GM21723 (cell line): ENCODE results near the gene MDP1.

ENCODE experiments used
- ATAC-seq: cut with Tn5 transposase; IDR thresholded peaks from one replicate; pipeline ENCODE4 v1.9.1; 2021; ENCODE audit warnings: mild to moderate bottlenecking, moderate library complexity; ENCODE audit not compliant: unreplicated experiment

MDP1 gene

DNA sequence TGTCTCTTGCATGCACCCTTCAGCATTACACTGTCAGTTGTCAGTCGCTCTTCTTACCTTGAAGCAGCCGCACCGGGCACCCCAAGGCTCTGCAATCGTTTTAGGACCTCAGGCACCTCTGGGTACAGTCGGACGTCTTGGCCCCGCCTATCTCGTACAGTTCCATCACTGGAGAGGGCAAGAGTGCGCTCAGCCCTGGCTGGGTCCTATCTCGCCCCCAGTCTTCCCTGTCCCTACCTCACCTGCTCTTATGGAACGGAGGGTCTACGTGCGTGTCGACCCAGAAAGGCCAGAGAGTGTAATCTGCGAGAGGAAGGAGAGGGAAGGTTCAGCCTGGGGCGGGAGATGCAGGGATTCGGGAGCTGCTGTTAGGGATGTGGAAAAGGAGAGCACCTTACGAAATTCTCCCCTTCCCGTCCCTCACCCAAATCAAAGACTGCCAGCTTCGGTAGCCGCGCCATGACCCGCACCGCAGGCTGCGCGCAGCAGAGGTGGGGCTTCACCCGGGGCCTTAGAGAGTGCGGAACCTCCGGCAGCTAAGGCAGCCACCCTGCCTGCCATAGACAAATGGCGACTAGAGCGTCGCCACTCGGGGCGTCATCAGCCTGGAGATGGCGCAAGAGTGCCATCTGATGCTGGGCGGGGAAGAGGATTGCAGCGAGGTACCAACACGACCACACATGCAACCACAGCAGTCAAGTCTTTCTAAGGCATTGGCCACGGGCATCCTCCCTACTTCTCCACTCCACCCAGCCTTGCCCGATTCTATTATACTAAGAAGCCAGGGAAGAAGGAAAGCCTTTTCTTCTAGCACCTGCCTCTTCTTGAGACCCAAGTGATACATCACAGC, at the start of gene MDP1:
TSS of gene MDP1 (minus strand) at position 572 of the 850 bp plus-strand sequence. CDS start at position 461, 111 bp downstream.
- peak; percentile 67 for ATAC-seq

DNA sequence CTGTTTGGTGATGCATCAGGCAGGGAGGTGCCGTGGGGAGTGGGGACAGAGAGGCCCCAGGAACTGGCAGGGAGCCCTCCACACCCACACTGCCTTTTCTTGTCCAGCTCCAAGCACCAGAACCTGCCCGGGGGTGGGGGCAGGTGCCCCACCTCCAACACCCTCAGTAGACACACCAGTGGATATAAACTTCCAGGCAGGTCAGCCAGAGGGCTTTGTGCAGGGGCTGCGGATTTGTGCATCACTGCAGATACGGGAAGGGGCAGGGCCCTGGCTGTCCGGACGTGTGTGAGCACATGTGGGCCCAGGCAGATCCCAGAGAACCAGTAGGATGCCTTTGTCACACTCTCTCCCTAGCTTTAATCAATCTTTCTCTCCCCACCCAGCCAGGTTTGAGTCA, 48.4 kb upstream of the MDP1 start:
- ATAC-seq: no peak

DNA sequence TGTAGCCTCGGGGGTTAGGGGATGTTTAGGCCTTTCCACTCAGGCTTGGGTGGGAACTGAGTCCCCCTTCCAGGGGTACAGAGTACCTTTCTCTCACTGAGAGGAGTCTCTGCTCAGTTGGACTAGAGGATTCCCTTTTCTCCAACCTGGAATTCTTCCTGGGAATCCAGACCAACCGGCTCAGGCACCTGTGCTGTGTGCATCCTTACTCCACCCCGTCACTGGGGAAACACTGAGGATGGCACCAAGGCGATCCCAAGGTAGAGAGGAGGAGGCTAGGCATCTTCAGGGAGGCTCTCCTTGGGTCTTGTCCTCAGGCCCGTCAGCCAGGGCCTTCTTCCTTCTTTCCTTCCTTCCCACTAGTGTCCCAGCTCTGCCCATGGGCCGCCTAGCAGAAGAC, 48.0 kb upstream of the MDP1 start:
- ATAC-seq: no peak

DNA sequence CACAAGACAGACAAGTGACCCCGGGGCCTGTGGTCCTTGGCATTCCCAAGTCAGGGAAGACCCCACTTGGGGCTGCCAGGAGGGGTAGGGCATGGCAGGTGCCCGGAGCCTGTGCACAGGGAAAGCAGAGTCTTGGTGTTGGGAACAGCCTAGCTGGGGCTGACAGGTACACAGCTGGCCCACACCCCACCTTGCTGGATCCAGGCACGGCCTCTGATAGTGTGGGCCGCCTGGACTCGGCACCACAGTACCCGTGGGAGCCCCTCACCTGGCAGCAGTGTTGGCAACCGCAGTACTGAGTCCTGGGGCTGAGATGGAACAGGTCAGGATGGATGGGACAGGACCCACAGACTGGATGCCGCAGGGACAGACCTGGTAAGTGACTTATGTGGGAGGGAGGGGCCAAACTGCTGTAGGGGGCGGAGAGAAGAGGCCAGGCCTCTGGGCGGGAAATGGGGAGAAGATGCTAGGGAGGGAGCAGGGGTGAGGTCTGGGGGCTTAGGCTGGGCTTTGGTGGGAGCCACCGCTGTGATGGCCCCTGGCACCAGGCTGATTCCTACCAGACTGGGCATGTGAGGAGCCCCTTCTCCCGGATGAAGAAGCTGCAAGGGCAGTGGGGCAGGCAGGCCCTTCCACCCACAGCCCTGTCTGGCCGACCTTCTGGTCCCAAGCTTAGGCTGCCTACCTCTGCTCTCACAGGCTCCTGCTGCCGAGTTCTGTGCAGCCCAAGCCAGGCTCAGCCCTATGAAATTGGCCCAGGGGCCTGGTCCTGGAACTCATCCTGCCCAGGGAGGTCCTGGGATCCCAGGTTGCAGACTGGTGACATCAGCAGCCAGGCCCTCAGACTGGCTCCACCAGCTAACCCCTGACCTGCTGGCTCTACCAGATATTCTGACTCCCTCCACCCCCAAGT, 47.2 kb upstream of the MDP1 start, which contains the start of gene TGM1:
TSS of gene TGM1 (minus strand) at position 357 of the 913 bp plus-strand sequence. CDS start 825 bp downstream, outside the sequence.
- no peak for ATAC-seq

DNA sequence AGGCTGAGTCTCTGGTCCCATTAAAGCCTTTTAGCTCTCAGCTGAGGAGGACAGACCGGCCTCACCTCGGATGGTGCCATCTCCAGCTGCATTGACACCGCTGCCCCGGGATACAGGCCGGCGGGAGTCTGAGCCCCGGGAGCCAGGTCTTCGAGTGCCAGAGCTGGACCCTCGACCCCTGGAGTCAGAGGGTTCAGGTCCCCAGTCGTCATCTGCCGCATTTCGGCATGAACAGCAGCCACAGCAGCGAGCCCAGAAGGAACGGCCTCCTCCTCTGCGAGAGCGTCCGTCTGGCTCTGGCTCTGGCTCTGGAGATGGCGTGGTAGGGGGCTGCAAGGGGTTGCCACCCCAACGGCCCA, 46.1 kb upstream of the MDP1 start:
- no peak for ATAC-seq

DNA sequence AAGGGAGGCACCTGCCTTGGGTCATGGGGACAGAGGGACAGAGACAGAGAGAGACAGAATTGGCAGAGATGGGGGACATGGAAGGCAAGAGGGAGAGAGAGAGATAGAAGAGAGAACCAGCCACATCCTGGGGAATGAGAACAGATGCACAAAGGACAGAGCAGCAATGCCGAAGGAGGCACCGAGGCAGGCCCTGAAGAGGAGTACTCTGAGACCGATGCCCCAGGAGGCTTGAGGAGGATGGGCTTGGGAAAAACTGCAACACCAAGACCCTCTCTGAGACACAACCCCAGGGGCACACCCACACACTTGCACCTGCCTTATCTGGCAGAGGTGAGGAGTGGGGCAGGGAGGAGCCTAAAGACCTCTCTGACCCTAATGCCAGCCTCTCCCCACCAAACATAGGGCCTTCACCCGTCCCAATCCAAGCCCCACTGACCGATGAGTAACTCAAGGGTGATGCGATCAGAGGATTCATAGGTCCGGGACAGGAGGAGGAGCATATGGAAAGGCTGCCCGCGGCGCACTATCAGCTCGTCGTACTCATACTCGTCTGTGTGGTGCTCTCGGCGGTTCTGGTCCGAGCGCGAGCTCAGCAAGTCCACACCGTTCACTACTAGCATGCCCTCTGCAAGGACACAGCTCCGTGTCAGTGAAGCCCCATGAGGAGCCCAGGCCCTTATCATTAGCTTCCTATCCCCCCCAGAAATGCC, 45.5 kb upstream of the MDP1 start:
- ATAC-seq: no peak

DNA sequence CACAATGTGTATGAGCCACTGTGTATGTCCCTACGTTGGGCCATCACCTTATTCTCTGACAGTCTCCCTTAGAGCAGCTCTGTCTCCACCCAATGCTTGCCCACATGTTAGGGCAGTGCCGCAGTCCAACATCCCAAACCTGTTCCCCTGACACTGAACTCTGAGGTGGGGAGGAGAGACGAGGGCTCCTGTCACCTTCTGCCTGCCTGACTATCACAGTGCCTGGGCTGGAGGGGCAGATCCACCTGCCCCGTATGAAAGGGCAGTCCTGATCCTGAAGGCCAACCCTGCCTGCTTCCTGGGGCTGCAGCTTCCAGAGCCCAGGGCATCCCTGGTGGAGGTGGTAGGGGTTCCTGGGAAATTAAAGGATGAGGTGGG, 44.9 kb upstream of the MDP1 start:
- no peak for ATAC-seq

DNA sequence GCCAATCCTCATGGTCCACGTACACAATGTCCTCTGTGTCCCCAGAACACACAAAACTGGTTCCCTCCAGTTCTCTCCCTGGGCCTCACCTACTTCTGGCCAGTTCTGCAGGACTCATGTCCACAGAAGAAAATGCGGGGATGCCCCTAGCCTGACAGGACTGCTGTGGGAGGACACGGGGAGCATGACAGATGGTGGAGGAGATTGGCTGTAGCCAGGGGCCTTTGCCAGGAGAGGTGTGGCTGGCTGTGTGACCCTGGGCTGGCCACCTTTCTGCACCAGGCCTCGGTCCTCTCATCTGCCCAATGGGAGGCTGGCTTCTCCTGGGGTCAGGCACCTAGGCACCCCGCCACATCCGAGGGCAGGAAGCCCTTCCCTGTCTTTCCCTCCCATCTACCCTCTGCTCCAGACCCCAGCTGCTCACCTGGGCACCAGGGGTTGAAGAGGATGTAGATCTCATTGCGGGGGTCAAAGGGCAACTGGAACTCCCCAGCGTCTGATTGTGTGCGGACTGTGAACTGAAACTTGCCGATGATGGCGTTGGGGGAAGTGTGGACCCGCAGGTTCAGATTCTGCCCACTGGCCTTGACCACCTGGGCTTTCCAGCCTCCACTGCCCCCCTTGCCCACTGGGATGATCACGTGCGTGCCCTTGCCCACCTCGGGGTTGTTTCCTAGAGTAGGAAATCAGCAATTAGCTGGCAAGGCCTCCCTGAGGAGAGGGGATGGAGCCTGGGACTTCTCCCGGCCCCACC, 44.3 kb upstream of the MDP1 start:
- ATAC-seq: no peak

DNA sequence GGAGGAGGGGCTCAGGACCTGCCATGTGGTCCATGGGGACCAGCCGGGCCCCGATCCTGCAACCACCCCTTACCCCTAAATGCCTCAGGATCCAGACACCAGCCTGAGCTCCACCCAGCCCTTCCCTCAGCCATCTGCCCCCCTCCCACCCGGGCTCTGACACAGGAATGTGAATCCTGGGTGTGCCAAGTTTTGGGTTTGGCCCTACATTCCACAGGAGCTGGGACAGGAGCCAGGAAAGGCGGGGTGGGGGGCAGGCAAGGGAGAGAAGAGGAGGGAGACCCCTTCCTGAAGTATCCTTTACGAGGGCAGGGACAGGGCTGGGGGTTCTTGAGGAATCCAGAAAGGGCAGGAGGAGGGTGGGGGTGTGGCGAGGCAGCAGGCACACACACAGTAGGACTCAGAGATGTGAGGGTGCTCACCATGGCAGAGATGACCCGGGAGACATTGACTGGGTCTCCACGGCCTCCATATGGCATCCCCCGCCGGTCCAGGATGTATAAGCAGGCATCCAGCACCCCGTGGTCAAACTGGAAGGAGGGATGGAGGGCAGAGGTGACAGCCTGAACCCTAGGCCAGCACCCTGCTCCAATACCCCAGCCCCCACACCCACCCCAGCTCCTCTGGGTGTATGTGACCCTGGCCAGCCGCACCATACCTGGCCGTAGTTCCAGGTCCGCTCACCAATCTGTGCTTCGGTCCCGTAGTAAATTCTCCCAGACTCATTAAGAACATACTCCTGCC, 43.6 kb upstream of the MDP1 start:
- ATAC-seq: no peak

DNA sequence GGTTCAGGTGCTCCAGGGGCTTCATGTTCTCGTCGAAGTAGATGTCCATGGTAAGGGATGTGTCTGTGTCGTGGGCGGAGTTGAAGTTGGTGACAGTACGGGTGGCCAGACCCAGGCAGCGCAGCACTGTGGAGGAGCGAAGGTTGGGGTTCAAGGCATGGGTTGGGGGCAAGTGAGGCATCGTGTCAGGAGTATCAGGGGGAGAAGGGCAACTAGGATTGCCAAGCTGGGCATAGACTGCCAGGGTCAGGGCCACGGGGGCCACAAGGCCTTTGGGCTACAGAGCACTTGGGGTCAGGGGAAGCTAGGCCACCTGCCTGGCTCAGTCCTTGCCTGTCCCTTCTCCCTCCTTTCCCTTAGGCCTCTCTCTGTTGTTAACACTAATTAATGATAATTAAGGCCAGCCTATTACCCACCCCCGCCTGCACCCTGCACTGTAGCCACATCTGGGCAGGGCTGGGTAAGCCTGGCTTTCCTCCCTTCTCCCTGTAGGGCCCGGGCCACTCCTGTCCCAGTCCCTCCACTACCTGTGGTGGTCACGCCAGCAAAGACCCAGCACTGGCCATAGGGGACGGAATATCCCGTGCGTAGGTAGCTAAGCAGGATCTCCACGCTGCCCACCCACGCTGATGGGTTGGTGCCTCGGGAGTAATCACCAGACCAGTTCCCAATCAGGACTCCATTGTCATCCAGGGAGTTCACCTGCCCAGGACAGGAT, 42.8 kb upstream of the MDP1 start:
- no peak for ATAC-seq

DNA sequence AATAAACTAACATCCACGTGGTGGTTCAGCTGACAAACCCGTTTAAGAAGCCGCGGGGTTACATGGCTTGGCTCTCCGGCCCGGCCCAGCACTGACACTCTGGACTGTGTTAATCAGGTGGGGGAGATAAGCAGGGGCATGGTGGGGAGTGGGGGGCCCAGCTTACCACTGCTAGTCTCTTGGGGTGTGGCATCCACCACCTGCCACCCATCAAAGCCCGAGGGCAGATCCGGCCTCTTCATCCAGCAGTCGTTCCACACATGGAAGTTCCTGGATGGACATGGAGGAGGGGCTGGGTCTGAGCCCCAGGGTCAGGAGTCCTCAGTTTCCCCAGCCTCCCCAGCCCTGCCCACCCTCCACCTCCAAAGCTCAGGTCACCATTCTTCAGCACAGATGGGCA, 42.3 kb upstream of the MDP1 start:
- ATAC-seq: no peak

DNA sequence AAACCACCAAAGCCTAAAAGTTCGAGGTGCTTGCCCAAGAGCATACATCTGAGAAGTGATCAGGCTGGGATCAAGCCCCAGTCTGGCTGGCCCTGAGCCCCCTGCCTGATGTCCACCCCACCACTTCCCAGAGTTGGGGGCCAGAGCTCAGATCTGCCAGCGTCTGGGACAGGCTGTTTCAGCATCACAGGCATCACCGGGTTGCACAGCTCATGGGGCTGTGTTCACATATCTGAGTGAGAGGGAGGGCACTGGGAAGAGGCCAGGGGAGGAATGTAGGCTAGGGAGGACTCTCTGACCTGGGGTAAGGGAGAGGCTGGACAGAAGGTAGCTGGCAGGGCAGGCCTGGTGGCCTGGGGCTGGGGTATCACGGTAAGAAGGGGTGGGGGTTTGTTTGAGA, 41.1 kb upstream of the MDP1 start:
- ATAC-seq: no peak

DNA sequence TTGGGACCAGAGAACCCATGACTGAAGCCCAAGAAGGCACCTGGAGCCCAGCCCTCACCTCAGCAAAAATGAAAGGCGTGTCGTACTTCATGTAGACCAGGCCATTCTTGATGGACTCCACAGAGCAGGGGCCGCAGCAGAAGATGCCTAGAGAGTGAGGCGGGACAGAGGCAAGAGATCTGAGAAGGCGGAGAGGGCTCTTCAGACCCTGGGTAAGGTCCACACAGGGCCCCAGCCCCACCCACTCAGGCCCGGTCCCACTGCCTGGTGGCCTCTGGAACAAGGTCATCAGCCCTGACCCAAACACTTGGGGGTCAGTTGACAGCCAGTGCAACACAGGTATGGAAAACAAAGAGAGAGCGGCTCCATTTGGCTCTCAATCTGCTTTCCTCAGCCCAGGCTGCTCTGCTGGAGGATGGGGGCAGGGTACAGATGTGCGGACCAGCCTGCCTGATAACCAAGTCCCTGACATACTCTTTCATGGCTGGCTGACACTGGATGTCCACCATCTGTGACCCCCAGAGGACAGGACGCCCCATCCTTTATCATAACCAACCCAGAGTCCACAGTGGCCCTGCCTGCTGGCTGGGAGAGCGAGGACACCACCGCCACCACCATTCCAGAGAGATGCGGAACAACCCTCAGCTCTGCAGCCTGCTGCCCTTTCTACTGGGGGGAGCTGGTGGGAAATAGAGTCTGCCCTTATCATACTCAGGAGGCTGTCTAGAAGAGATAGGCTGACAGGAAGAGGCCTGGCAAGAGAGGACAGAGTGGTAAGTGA, 40.3 kb upstream of the MDP1 start:
- no peak for ATAC-seq

DNA sequence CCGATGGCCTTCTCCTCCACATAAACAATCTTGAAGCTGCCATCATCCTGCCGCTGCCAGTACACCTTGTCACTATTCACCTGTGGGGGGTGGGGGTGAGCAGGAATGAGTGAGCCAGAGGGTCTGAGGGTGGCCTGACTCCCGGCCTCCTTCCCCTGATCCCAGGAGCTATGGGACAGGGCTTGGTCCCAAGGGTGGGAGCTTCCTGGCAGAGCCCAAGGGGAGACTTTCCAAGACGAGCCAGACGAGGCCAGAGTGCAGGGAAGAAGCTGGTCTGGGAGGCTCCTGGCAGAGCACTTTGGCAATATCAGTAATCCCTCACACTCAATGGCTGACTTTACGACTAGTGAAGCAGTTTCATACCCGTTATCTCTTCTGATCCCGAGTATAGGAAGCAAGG, 39.6 kb upstream of the MDP1 start:
- ATAC-seq: no peak

DNA sequence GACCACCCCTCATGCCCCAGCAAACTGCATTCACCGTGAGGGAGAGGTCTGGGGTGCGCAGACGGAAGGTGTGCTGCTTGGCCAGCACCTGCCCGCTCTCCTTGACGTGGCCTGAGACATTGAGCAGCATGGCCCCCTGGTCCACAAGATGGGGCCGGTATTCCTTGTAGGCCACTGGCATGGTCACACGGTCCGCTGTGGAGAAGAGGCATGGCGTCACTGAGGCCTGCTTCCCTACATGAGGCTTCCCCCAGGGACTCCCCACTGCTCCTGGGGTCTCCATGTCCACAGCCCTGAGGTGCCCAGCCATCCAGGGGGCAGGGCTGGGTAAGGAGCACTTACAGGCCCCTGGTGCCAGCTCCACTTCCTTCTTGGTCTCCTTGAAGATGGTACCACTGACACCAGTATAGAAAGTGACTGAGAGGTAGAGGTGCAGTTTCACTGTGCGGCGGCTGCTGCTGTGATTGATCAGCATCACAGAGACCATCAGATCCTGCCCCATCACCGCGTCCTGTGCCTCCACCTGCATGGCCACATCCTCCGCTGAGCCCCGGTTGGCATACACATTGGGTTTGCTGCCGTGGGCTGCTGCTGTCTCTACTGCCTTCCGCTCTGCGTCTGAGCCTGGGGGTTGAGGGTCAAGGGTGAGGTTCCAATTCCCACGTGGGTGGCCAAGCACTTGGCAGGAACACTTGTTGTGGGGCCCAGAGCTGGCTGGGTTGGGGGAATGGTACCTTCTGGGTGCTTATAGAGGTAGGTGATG, 38.9 kb upstream of the MDP1 start:
- no peak for ATAC-seq

DNA sequence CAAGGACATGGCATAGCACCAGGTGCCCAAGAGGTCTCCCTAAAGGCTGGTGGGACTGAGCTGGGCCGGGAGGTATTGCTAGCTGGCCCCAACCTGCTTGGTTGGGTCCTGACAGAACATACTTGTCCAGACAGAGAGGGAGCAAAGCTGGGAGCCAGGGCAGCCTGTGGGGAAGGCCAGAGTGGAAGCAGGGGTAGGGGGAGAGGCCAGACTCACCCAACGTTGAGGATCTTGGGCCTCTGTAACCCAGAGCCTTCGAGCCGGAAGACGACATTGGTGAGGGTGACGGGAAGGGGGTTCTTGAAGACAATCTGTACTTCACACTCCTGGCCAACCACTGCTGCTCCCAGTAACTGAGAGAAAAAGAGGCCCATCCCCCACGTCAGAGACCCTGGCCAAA, 38.1 kb upstream of the MDP1 start:
- no peak for ATAC-seq

DNA sequence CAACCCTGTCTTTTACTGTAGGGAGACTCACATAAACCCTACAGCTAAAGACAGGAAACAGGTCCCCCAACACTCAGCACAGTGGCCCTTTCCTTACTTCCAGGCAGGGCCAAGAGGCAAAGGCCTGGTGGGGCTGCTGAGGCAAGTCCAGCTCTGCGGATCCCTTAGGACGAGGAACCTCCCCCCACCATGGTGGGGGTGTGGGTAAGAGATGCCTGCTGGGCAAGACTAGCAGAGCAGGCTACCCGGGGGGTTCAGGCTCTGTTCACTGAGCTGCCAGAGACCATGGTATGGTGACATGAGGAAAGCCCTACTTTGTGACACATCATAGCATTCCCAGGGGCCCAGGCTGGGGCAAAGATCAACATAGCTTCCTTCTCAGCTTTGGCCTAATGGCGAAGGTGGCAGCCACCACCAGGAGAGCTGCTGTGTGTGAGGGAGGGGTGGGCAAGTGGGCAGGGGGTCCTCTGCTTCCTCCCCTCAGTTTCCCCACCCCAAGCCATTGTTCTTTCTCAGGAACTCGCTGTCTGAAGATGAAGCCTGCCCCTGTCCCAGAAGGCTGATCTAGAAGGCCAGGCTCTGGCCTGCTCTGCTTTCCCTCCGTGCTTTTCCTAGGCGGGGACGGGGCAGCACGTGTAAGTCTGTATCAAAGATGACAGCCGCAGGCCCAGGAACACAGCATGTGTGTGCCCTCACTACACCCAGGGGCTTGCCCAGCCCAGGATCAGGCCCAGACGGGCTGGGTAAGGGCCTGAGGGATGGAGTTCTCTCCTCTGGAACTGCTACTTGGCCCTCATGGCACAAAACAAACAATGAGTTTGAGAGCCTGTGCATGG, 36.6 kb upstream of the MDP1 start:
- ATAC-seq: no peak
